Smooth muscle cell (in vitro differentiated cells): ENCODE measurements around the gene ZBTB5. TPM values are rescaled to one million over a fixed set of nuclear protein-coding genes. Genes with fewer than 3 reads are reported as not detected.
"Not testable (repeated sequence)": the region's sequence is repeated elsewhere in the genome, so short reads cannot be mapped to it uniquely, and the experiment has no call there.

ENCODE experiments used
- DNase-seq: peaks from one replicate; lab custom pipeline; 2025; ENCODE audit not compliant: unreplicated experiment; lab: John Stamatoyannopoulos, UW
- H2AFZ ChIP-seq: fragments of 200-600 bp; sonication (generic); 2 replicates; pipeline ENCODE4 v1.6.0; 2016; ENCODE audit warnings: antibody characterized with exemption, low read depth, mild to moderate bottlenecking
- H3F3A ChIP-seq: fragments of 200-600 bp; sonication (generic); 2 replicates; pipeline ENCODE4 v1.6.0; 2017; ENCODE audit warnings: antibody characterized with exemption, low read depth
- H3K27ac ChIP-seq: fragments of 200-600 bp; sonication (generic); 2 replicates; pipeline ENCODE4 v1.5.1; 2016; ENCODE audit warnings: low read depth, mild to moderate bottlenecking
- H3K27me3 ChIP-seq: fragments of 200-600 bp; sonication (generic); 2 replicates; pipeline ENCODE4 v1.6.1; 2016; ENCODE audit warnings: low read depth, mild to moderate bottlenecking
- H3K36me3 ChIP-seq: fragments of 200-600 bp; sonication (generic); 2 replicates; pipeline ENCODE4 v1.5.1; 2016; ENCODE audit warnings: low read depth
- H3K4me1 ChIP-seq: fragments of 200-600 bp; sonication (generic); 2 replicates; pipeline ENCODE4 v1.5.1; 2016; ENCODE audit warnings: low read depth
- H3K4me2 ChIP-seq: fragments of 200-600 bp; sonication (generic); 2 replicates; pipeline ENCODE4 v1.6.0; 2016; ENCODE audit warnings: mild to moderate bottlenecking
- H3K4me3 ChIP-seq: fragments of 200-600 bp; sonication (generic); 2 replicates; pipeline ENCODE4 v1.5.1; 2016; ENCODE audit warnings: mild to moderate bottlenecking
- H3K79me2 ChIP-seq: fragments of 200-600 bp; sonication (generic); 2 replicates; pipeline ENCODE4 v1.6.0; 2016; ENCODE audit warnings: low read depth, mild to moderate bottlenecking
- H3K9ac ChIP-seq: fragments of 200-600 bp; sonication (generic); 2 replicates; pipeline ENCODE4 v1.6.0; 2016; ENCODE audit warnings: low read depth
- H3K9me3 ChIP-seq: fragments of 200-600 bp; sonication (generic); replicated peaks from 2 replicates; pipeline ENCODE4 v1.5.1; 2016; ENCODE audit warnings: low read depth
- H4K20me1 ChIP-seq: fragments of 200-600 bp; sonication (generic); 2 replicates; pipeline ENCODE4 v1.6.0; 2016; ENCODE audit warnings: low read depth
- CTCF ChIP-seq: fragments of 200-600 bp; sonication (generic); IDR thresholded peaks from 2 replicates; pipeline ENCODE4 v1.5.1; 2017; ENCODE audit warnings: borderline replicate concordance, mild to moderate bottlenecking, antibody characterized with exemption; ENCODE audit not compliant: insufficient read depth, poor library complexity, severe bottlenecking
- WGBS: methylation state at CpG from one replicate; pipeline ENCODE4 v1.1.7; 2016; ENCODE audit warnings: low lambda C conversion rate; 5-methylcytosine and 5-hydroxymethylcytosine counted together
- polyA plus RNA-seq: library from polyadenylated mRNA; unstranded; fragments of >200 nt; fragmentation: Nextera tagmentation; extraction: Ambion mirVana; gene quantifications from 2 replicates; pipeline ENCODE4 v1.2.1, GENCODE V29; 2016
- total RNA-seq: library from RNA; depleted of rRNA; stranded (reverse); fragments of >200 nt; gene quantifications from 2 replicates; pipeline ENCODE4 v1.2.3, GENCODE V29; 2014

ZBTB5 gene
- total and polyA plus RNA-seq, 2 experiments from 2014 or later: 4.3 to 21.8 TPM

- Histone ChIP-seq H3K9ac (no peak overlapping the region), H3K4me2 (no peak overlapping the region), H3K9me3 (no peaks in the 10 kb centered on the region), H3K79me2 (no peaks in the 10 kb centered on the region), H3K4me1 (no peaks in the 10 kb centered on the region), H4K20me1 (no peaks in the 10 kb centered on the region), H3K27ac (no peak overlapping the region), H3F3A (no peaks in the 10 kb centered on the region), H3K27me3 (no peaks in the 10 kb centered on the region), H2AFZ (no peak overlapping the region), H3K36me3 (no peaks in the 10 kb centered on the region), H3K4me3 (no peak overlapping the region)
- TF ChIP-seq CTCF: no peak
- no peak for DNase-seq
- 76% methylated on average over 3 of the region's 3 CpGs for WGBS
These were observed 59.9 kb downstream of the ZBTB5 start for GRCh38 chr9:37405350-37405749.

GRCh38 chr9:37404590-37404989 is 60.7 kb downstream of the ZBTB5 start:
- no peak for TF ChIP-seq CTCF
- no peak overlapping the region for H2AFZ ChIP-seq
- 92% methylated on average over 9 of the region's 9 CpGs for WGBS
- H3F3A ChIP-seq: no peaks in the 10 kb centered on the region
- no peak overlapping the region for H3K4me2 ChIP-seq
- H4K20me1 ChIP-seq: no peaks in the 10 kb centered on the region
- H3K9me3 ChIP-seq: no peaks in the 10 kb centered on the region
- no peak overlapping the region for H3K9ac ChIP-seq
- DNase-seq: no peak
- H3K79me2 ChIP-seq: no peaks in the 10 kb centered on the region
- no peak overlapping the region for H3K4me3 ChIP-seq
- no peak overlapping the region for H3K27ac ChIP-seq
- no peaks in the 10 kb centered on the region for H3K36me3 ChIP-seq
- H3K27me3 ChIP-seq: no peaks in the 10 kb centered on the region
- H3K4me1 ChIP-seq: no peaks in the 10 kb centered on the region

GRCh38 chr9:37399336-37399735 is 65.9 kb downstream of the ZBTB5 start:
- Histone ChIP-seq H3K4me1 (no peaks in the 10 kb centered on the region), H4K20me1 (no peaks in the 10 kb centered on the region), H3K79me2 (no peaks in the 10 kb centered on the region), H3K4me3 (no peak overlapping the region), H3K36me3 (no peaks in the 10 kb centered on the region), H2AFZ (no peak overlapping the region), H3K9ac (no peak overlapping the region), H3K9me3 (no peaks in the 10 kb centered on the region), H3F3A (no peaks in the 10 kb centered on the region), H3K4me2 (no peak overlapping the region), H3K27me3 (no peaks in the 10 kb centered on the region), H3K27ac (no peak overlapping the region)
- DNase-seq: no peak
- 78% methylated on average over 2 of the region's 2 CpGs for WGBS
- TF ChIP-seq CTCF: no peak

- H3K27me3 ChIP-seq: no peaks in the 10 kb centered on the region
- H3K79me2 ChIP-seq: no peaks in the 10 kb centered on the region
- 91% methylated on average over 7 of the region's 7 CpGs for WGBS
- TF ChIP-seq CTCF: no peak
- no peaks in the 10 kb centered on the region for H3K4me1 ChIP-seq
- no peak overlapping the region for H3K4me3 ChIP-seq
- no peak overlapping the region for H3K27ac ChIP-seq
- H3K9ac ChIP-seq: no peak overlapping the region
- no peaks in the 10 kb centered on the region for H3K36me3 ChIP-seq
- no peaks in the 10 kb centered on the region for H3K9me3 ChIP-seq
- no peaks in the 10 kb centered on the region for H4K20me1 ChIP-seq
- DNase-seq: no peak
- no peak overlapping the region for H2AFZ ChIP-seq
- H3F3A ChIP-seq: no peaks in the 10 kb centered on the region
- H3K4me2 ChIP-seq: no peak overlapping the region
These were observed 66.7 kb downstream of the ZBTB5 start for GRCh38 chr9:37398464-37399025.

- H3K27ac ChIP-seq, H3K9me3 ChIP-seq, H3K9ac ChIP-seq, H3K27me3 ChIP-seq, H3K79me2 ChIP-seq, DNase-seq, H4K20me1 ChIP-seq, H2AFZ ChIP-seq, H3K4me1 ChIP-seq, H3K36me3 ChIP-seq, H3K4me3 ChIP-seq, H3F3A ChIP-seq, H3K4me2 ChIP-seq: not testable (repeated sequence)
- 91% methylated on average over 3 of the region's 3 CpGs for WGBS
These were observed 67.3 kb downstream of the ZBTB5 start for GRCh38 chr9:37397948-37398347.
